Thyroid gland (tissue), 4 donors: ENCODE data around the gene ST14.

ENCODE experiments used
- POLR2A ChIP-seq, 2 donors: fragments of 450-650 bp; IDR thresholded peaks; one replicate each; pipeline ENCODE4 v1.6.1; 2017; ENCODE audit warnings: antibody characterized with exemption in 2 of 2, mild to moderate bottlenecking in 2 of 2, moderate library complexity in 1 of 2
- TF ChIP-seq, protein P1 (sequence below), 6 experiments: fragments of 200-600 bp in 3 of 6; fragments of 450-650 bp in 3 of 6; sonication (generic) in 3 of 6; IDR thresholded peaks; one replicate each; pipeline ENCODE4 v1.5.1; 2016 to 2019; ENCODE audit warnings: antibody characterized with exemption in 6 of 6, mild to moderate bottlenecking in 2 of 6, inconsistent platforms in 1 of 6, moderate library complexity in 1 of 6

DNA sequence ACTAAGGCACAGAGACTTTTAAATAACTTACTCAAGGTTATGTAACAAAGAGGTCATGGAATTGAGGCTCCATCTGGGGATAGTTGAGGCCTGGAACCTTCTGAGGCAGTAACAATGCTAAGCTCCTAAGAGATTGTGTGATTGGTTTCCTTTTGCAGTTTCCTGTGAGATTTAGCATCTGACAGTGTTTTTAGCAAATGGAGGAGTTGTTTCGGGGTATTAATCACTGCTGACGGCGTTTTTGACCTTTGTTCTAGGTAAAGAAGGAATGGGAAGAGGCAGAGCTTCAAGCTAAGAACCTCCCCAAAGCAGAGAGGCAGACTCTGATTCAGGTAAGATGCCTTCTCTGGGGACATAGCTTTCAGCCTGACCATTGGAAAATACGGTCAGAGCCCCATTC is 32.1 kb upstream of the ST14 start:
- TF ChIP-seq, protein P1, sequence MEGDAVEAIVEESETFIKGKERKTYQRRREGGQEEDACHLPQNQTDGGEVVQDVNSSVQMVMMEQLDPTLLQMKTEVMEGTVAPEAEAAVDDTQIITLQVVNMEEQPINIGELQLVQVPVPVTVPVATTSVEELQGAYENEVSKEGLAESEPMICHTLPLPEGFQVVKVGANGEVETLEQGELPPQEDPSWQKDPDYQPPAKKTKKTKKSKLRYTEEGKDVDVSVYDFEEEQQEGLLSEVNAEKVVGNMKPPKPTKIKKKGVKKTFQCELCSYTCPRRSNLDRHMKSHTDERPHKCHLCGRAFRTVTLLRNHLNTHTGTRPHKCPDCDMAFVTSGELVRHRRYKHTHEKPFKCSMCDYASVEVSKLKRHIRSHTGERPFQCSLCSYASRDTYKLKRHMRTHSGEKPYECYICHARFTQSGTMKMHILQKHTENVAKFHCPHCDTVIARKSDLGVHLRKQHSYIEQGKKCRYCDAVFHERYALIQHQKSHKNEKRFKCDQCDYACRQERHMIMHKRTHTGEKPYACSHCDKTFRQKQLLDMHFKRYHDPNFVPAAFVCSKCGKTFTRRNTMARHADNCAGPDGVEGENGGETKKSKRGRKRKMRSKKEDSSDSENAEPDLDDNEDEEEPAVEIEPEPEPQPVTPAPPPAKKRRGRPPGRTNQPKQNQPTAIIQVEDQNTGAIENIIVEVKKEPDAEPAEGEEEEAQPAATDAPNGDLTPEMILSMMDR (IDR thresholded peaks at IDR 0.05), result no peak
- TF ChIP-seq POLR2A (IDR thresholded peaks at IDR 0.05), result no peak
